Measurements from ENCODE around the gene ITGB3. TPM values are rescaled to one million over a fixed set of nuclear protein-coding genes. Genes with fewer than 3 reads are reported as not detected.

The ITGB3 gene
- total RNA-seq, 4 donors from 2014 or later = 7.4 to 28.7 (median 23.5) TPM

DNA sequence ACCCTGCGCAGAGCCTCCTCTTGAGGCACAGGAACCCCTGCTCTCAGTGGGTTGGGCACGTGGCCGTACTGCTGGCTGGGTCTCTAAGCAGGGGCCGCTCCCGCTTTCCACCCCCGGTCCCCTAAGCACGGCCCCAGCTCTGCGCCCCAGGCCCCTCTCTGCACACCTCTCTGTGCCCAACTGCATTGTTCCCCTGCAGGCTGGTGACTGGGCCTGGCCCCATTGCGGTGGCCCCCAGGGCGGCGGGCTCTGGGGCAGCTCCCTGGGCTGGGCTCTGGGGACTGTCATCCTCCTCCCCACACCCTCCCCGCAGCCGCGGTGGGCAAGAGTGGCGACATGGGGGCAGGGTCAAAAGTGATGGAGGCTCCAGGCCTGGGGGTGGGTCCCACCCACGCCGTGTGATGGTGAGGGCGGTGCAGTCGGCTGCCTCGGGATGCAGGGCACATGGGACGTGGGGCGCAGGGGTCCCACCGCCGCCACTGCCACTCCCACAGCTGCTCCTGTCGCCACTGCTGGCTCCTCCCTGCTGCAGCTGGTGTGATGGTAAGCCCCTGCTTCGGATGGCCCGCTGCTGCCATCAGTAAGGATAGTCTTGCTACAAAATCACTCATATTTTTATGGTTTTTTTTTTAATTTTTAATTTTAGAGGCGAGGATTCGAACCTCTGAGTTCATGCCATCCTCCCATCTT, 15.2 kb upstream of the ITGB3 start:
- H3K4me3 ChIP-seq = no peak overlapping the region
- H3K27ac ChIP-seq = no peak overlapping the region
- no peak for TF ChIP-seq POLR2A (IDR thresholded peaks at IDR 0.05)
- TF ChIP-seq, protein P1, sequence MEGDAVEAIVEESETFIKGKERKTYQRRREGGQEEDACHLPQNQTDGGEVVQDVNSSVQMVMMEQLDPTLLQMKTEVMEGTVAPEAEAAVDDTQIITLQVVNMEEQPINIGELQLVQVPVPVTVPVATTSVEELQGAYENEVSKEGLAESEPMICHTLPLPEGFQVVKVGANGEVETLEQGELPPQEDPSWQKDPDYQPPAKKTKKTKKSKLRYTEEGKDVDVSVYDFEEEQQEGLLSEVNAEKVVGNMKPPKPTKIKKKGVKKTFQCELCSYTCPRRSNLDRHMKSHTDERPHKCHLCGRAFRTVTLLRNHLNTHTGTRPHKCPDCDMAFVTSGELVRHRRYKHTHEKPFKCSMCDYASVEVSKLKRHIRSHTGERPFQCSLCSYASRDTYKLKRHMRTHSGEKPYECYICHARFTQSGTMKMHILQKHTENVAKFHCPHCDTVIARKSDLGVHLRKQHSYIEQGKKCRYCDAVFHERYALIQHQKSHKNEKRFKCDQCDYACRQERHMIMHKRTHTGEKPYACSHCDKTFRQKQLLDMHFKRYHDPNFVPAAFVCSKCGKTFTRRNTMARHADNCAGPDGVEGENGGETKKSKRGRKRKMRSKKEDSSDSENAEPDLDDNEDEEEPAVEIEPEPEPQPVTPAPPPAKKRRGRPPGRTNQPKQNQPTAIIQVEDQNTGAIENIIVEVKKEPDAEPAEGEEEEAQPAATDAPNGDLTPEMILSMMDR (IDR thresholded peaks at IDR 0.05) = no peak
- no peak for DNase-seq
- intact Hi-C loops (cut with DNase I; ENCODE audit: low total_unique reads) = no loop called here
- no peaks in the 10 kb centered on the region for H3K4me1 ChIP-seq
- H3K36me3 ChIP-seq = no peaks in the 10 kb centered on the region
- H3K27me3 ChIP-seq = no peaks in the 10 kb centered on the region
- no peaks in the 10 kb centered on the region for H3K9me3 ChIP-seq

DNA sequence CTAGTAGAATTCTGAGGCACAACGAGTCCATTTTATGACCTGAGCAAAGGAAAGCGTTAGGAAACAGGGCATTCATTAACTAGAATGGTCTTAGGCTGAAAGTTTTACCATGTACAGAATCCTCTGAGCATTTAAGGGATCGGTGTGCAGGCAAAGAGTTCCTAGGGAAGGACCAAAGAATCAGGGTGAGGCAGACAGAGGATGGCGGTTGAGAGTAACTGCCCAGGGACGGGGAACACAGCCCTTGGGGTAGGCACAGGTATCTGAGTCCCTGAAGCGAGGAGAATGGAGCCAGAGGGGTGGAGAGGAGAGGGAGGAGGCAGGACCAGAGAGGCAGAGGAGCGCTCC, 14.0 kb upstream of the ITGB3 start:
- Histone ChIP-seq H3K27me3 (no peaks in the 10 kb centered on the region), H3K36me3 (no peaks in the 10 kb centered on the region), H3K9me3 (no peaks in the 10 kb centered on the region), H3K4me3 (no peak overlapping the region), H3K27ac (peak overlapping the region; percentile 51 to 66), H3K4me1 (no peaks in the 10 kb centered on the region)
- no peak for DNase-seq
- intact Hi-C loops (cut with DNase I; ENCODE audit: low total_unique reads) = no loop called here
- no peak for TF ChIP-seq POLR2A (IDR thresholded peaks at IDR 0.05)
- TF ChIP-seq, protein P1 (IDR thresholded peaks at IDR 0.05) = no peak

DNA sequence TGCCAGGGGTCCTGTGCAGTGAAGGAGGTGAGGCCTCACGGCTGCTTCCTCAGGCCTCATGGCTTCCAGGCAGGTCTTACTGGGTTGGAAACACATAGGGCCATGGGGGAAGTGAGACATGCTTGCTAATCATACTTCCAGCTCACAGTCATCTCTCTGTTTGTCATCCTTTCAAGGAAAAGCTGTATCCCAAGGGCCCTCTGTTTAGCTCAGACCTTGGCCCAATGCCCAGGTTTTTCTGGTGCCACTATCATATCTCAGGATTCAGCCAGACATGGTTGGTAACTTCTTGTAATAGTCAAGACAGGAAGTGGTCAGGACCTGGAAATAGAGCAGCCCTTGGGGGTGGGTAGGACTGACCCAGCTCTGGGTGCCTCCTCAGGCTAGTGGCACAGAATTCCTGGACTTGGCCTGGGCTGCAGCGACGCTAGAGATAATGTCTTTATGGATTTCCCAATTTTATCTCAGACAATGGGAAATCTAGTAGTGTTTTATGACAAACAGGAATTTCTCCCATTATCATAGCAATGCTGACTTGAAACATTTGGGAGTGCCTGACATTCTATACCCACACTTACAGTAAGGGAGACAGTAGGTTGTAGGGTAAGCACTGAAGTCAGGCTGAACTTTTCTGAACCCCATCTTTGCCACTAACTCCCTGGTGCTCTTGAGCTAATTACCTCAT, 13.5 kb upstream of the ITGB3 start:
- TF ChIP-seq, protein P1 (IDR thresholded peaks at IDR 0.05) = no peak
- TF ChIP-seq POLR2A (IDR thresholded peaks at IDR 0.05) = no peak
- DNase-seq = peak; percentile 58 to 80
- no peak overlapping the region for H3K4me3 ChIP-seq
- no peaks in the 10 kb centered on the region for H3K27me3 ChIP-seq
- no peaks in the 10 kb centered on the region for H3K9me3 ChIP-seq
- peak overlapping the region; percentile 51 to 66 for H3K27ac ChIP-seq
- intact Hi-C loops (cut with DNase I; ENCODE audit: low total_unique reads) = no loop called here
- H3K4me1 ChIP-seq = no peaks in the 10 kb centered on the region
- no peaks in the 10 kb centered on the region for H3K36me3 ChIP-seq

DNA sequence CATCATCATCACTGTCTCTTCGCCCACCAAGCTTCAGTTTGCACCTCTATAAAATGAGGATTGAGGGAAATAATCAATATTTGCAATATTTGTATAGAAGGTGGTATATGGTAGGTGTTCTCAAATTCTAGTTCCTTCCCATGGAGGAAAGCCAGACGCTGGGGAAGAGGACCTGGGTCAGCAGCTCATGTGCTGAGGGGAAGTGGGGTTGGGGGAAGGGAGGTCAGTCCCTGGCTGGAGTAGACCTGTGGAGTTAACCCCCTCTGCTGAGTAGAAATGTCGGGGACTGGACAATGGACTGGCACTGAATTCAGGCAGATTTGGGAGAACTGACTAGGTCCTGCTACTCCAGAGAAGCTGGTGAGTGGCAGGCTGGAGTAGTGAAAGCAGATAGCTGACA, 12.8 kb upstream of the ITGB3 start:
- Histone ChIP-seq H3K27ac (peak overlapping the region in 1 of 2 donors; percentile 51), H3K36me3 (no peaks in the 10 kb centered on the region), H3K27me3 (no peaks in the 10 kb centered on the region), H3K4me1 (no peaks in the 10 kb centered on the region), H3K4me3 (no peak overlapping the region), H3K9me3 (no peaks in the 10 kb centered on the region)
- intact Hi-C loops (cut with DNase I; ENCODE audit: low total_unique reads) = no loop called here
- DNase-seq = no peak
- no peak for TF ChIP-seq POLR2A (IDR thresholded peaks at IDR 0.05)
- TF ChIP-seq, protein P1 (IDR thresholded peaks at IDR 0.05) = no peak

DNA sequence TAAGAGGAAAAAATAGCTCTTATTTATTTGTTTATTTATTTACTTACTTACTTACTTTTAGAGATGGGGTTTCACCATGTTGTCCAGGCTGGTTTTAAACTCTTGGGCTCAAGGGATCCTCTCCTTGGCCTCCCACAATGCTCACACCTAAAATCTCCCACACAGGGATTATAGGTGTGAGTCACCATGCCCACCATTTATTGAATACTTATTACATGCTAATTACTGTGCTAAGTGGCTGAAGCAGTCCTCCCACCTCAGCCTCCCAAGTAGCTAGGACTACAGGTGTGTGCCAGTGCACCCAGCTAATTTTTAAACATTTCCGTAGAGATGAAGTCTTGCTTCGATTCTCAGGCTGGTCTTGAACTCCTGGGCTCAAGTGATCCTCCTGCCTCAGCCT, 11.0 kb upstream of the ITGB3 start:
- Histone ChIP-seq H3K4me1 (no peaks in the 10 kb centered on the region), H3K27me3 (no peaks in the 10 kb centered on the region), H3K9me3 (no peaks in the 10 kb centered on the region), H3K27ac (no peak overlapping the region), H3K36me3 (no peaks in the 10 kb centered on the region), H3K4me3 (no peak overlapping the region)
- TF ChIP-seq, protein P1 (IDR thresholded peaks at IDR 0.05) = no peak
- TF ChIP-seq POLR2A (IDR thresholded peaks at IDR 0.05) = no peak
- intact Hi-C loops (cut with DNase I; ENCODE audit: low total_unique reads) = no loop called here
- no peak for DNase-seq

Measured in uterus (tissue), 4 donors.